SK-N-DZ (cell line): ENCODE data around the gene DOCK6.

Experiments used
- DNase-seq: peaks from one replicate; pipeline ENCODE4 v3.0.0-alpha.2; 2015; ENCODE audit warnings: low spot score

DOCK6 gene

GRCh38 chr19:11223200-11223599 is 39.1 kb downstream of the DOCK6 start:
- peak; percentile 53 for DNase-seq

- DNase-seq: no peak
Observed at GRCh38 chr19:11221082-11221598, 41.2 kb downstream of the DOCK6 start.

GRCh38 chr19:11214387-11214786 is 47.9 kb downstream of the DOCK6 start:
- no peak for DNase-seq

- DNase-seq: no peak
Observed at GRCh38 chr19:11210656-11210928, 51.7 kb downstream of the DOCK6 start.

- DNase-seq: no peak
Observed at GRCh38 chr19:11209839-11210655, 52.3 kb downstream of the DOCK6 start.

- no peak for DNase-seq
Observed at GRCh38 chr19:11208561-11209471, 53.5 kb downstream of the DOCK6 start.

GRCh38 chr19:11205939-11206570 is 56.3 kb downstream of the DOCK6 start:
- no peak for DNase-seq

GRCh38 chr19:11204943-11205349 is 57.4 kb downstream of the DOCK6 start:
- DNase-seq: no peak

GRCh38 chr19:11204076-11204602 is 58.2 kb downstream of the DOCK6 start:
- no peak for DNase-seq

- DNase-seq: peak; percentile 52
Observed at GRCh38 chr19:11203194-11204075, 58.9 kb downstream of the DOCK6 start.

- DNase-seq: no peak
Observed at GRCh38 chr19:11202488-11203193, 59.7 kb downstream of the DOCK6 start.

GRCh38 chr19:11201791-11202190 is 60.5 kb downstream of the DOCK6 start:
- no peak for DNase-seq

GRCh38 chr19:11200931-11201330 is 61.4 kb downstream of the DOCK6 start:
- no peak for DNase-seq

GRCh38 chr19:11200015-11200574 is 62.2 kb downstream of the DOCK6 start:
- DNase-seq: no peak

- no peak for DNase-seq
Observed at GRCh38 chr19:11199517-11199916, 62.8 kb downstream of the DOCK6 start.

- no peak for DNase-seq
Observed at GRCh38 chr19:11198769-11199424, 63.4 kb downstream of the DOCK6 start.

GRCh38 chr19:11198175-11198534 is 64.2 kb downstream of the DOCK6 start:
- no peak for DNase-seq

GRCh38 chr19:11197291-11198174 is 64.8 kb downstream of the DOCK6 start, which contains the start of gene KANK2:
Gene KANK2 (minus strand): TSS chr19:11197545. CDS start chr19:11194511, 3,034 bp downstream.
- peak; percentile 71 for DNase-seq
